GM23338 (cell line): ENCODE measurements around the gene MOB3B. TPM values are rescaled to one million over a fixed set of nuclear protein-coding genes. Genes with fewer than 3 reads are reported as not detected.

Experiments
- ATAC-seq: fragments of 200-7000 bp; cut with Tn5 transposase; 3 replicates; pipeline ENCODE4 v1.9.1; 2020
- DNase-seq: peaks from one replicate; pipeline ENCODE4 v3.0.0-alpha.2; 2015; ENCODE audit warnings: low spot score
- H2AFZ ChIP-seq: fragments of 200-600 bp; sonication (generic); 2 replicates; pipeline ENCODE4 v1.8.0; 2016; ENCODE audit warnings: antibody characterized with exemption, mild to moderate bottlenecking, moderate library complexity
- H3F3A ChIP-seq: fragments of 200-600 bp; sonication (generic); replicated peaks from 2 replicates; pipeline ENCODE4 v1.8.0; 2017; ENCODE audit warnings: antibody characterized with exemption, mixed run types, low read depth
- H3K27ac ChIP-seq: fragments of 200-600 bp; sonication (generic); 2 replicates; pipeline ENCODE4 v1.6.1; 2016; ENCODE audit warnings: low read depth
- H3K27me3 ChIP-seq: fragments of 200-600 bp; sonication (generic); 2 replicates; pipeline ENCODE4 v1.8.0; 2016; ENCODE audit warnings: mild to moderate bottlenecking, mixed run types, moderate library complexity; ENCODE audit not compliant: insufficient read depth
- H3K36me3 ChIP-seq: fragments of 200-600 bp; sonication (generic); 2 replicates; pipeline ENCODE4 v1.8.0; 2016; ENCODE audit warnings: mild to moderate bottlenecking; ENCODE audit not compliant: insufficient read depth
- H3K4me1 ChIP-seq: fragments of 200-600 bp; sonication (generic); 2 replicates; pipeline ENCODE4 v1.8.0; 2016; ENCODE audit warnings: mild to moderate bottlenecking, moderate library complexity; ENCODE audit not compliant: insufficient read depth
- H3K4me2 ChIP-seq: fragments of 200-600 bp; sonication (generic); 2 replicates; pipeline ENCODE4 v1.7.1; 2017; ENCODE audit warnings: mixed run types
- H3K4me3 ChIP-seq: fragments of 200-600 bp; sonication (generic); 2 replicates; pipeline ENCODE4 v1.6.1; 2016; ENCODE audit warnings: mixed run types
- H3K79me2 ChIP-seq: fragments of 200-600 bp; sonication (generic); replicated peaks from 2 replicates; pipeline ENCODE4 v1.8.0; 2017; ENCODE audit warnings: mild to moderate bottlenecking; ENCODE audit not compliant: insufficient read depth
- H3K9me2 ChIP-seq: fragments of 200-600 bp; sonication (generic); 2 replicates; pipeline ENCODE4 v1.8.0; 2017; ENCODE audit not compliant: insufficient read depth
- H4K20me1 ChIP-seq: fragments of 200-600 bp; sonication (generic); replicated peaks from 2 replicates; pipeline ENCODE4 v1.8.0; 2017; ENCODE audit warnings: mild to moderate bottlenecking; ENCODE audit not compliant: insufficient read depth
- H3K27ac Mint-ChIP-seq: 2 replicates; pipeline ENCODE4 v1.8.0; 2020; ENCODE audit warnings: inconsistent platforms, mild to moderate bottlenecking, moderate library complexity, mixed read lengths
- H3K27me3 Mint-ChIP-seq: 3 replicates; pipeline ENCODE4 v1.8.0; 2022; ENCODE audit warnings: low read depth, mild to moderate bottlenecking, moderate library complexity, mixed read lengths, inconsistent platforms; ENCODE audit not compliant: insufficient read depth, poor library complexity
- H3K36me3 Mint-ChIP-seq: 3 replicates; pipeline ENCODE4 v1.8.0; 2021; ENCODE audit warnings: low read depth, mild to moderate bottlenecking, inconsistent platforms, moderate library complexity, mixed read lengths
- H3K4me1 Mint-ChIP-seq: 3 replicates; pipeline ENCODE4 v1.8.0; 2020; ENCODE audit warnings: mild to moderate bottlenecking, inconsistent platforms, mixed read lengths
- H3K4me3 Mint-ChIP-seq: 3 replicates; pipeline ENCODE4 v1.8.0; 2021; ENCODE audit warnings: moderate library complexity, mild to moderate bottlenecking, inconsistent platforms, mixed read lengths
- H3K9me3 Mint-ChIP-seq: 3 replicates; pipeline ENCODE4 v1.8.0; 2020; ENCODE audit warnings: moderate library complexity, mild to moderate bottlenecking, inconsistent platforms, mixed read lengths
- CREB1 ChIP-seq: fragments of 250-450 bp; sonication (Bioruptor Pico); IDR thresholded peaks from 2 replicates; pipeline ENCODE4 v1.5.0; 2020; ENCODE audit warnings: low read depth, mild to moderate bottlenecking, moderate library complexity
- EZH2 ChIP-seq: fragments of 200-600 bp; sonication (generic); IDR thresholded peaks from one replicate; pipeline ENCODE4 v1.8.0; 2017; ENCODE audit warnings: antibody characterized with exemption, mild to moderate bottlenecking, low read depth; ENCODE audit not compliant: unreplicated experiment
- EZH2phosphoT487 ChIP-seq: fragments of 200-600 bp; sonication (generic); IDR thresholded peaks from one replicate; pipeline ENCODE4 v1.8.1; 2018; ENCODE audit warnings: antibody characterized with exemption; ENCODE audit not compliant: unreplicated experiment
- JUNB ChIP-seq: IDR thresholded peaks from one replicate; pipeline ENCODE4 v1.6.1; 2016; ENCODE audit warnings: antibody characterized with exemption; ENCODE audit not compliant: unreplicated experiment
- NANOG ChIP-seq: IDR thresholded peaks from 2 replicates; pipeline ENCODE4 v1.6.1; 2016; ENCODE audit warnings: antibody characterized with exemption, borderline replicate concordance
- POLR2AphosphoS5 ChIP-seq: IDR thresholded peaks from 2 replicates; pipeline ENCODE4 v1.6.1; 2016; ENCODE audit warnings: antibody characterized with exemption, low read depth
- STAT1 ChIP-seq: IDR thresholded peaks from one replicate; pipeline ENCODE4 v1.6.1; 2016; ENCODE audit warnings: antibody characterized with exemption; ENCODE audit not compliant: unreplicated experiment
- ZNF114 ChIP-seq: fragments of 250-450 bp; sonication (Bioruptor Pico); IDR thresholded peaks from 2 replicates; pipeline ENCODE4 v1.5.0; 2020; ENCODE audit warnings: mild to moderate bottlenecking, moderate library complexity
- ZNF331 ChIP-seq: fragments of 250-450 bp; sonication (Bioruptor Pico); IDR thresholded peaks from 2 replicates; pipeline ENCODE4 v1.5.0; 2020; ENCODE audit warnings: low read depth, mild to moderate bottlenecking, moderate library complexity
- polyA plus RNA-seq: library from polyadenylated mRNA; unstranded; fragments of >200 nt; fragmentation: Nextera tagmentation; extraction: Ambion mirVana; gene quantifications from 2 replicates; pipeline ENCODE4 v1.2.1, GENCODE V29; 2016
- total RNA-seq: library from RNA; depleted of rRNA; stranded (reverse); fragments of >200 nt; shearing (Covaris generic); gene quantifications from 2 replicates; pipeline ENCODE4 v1.2.3, GENCODE V29; 2014
- TF ChIP-seq, protein P1 (sequence below), 2 experiments: fragments of 200-600 bp in 1 of 2; sonication (generic) in 1 of 2; conservative IDR thresholded peaks; 2 replicates each; pipeline versions ENCODE4 v1.5.1 to v1.6.1; 2016 to 2017; ENCODE audit warnings: antibody characterized with exemption in 2 of 2, low read depth in 2 of 2, mild to moderate bottlenecking in 2 of 2, moderate library complexity in 1 of 2
- TF ChIP-seq, protein P2 (sequence below): IDR thresholded peaks from 2 replicates; pipeline ENCODE4 v1.6.1; 2016; ENCODE audit warnings: antibody characterized with exemption
- TF ChIP-seq, protein P3 (sequence below): IDR thresholded peaks from one replicate; pipeline ENCODE4 v1.6.1; 2018; ENCODE audit warnings: antibody characterized with exemption; ENCODE audit not compliant: unreplicated experiment
- TF ChIP-seq, protein P4 (sequence below): fragments of 250-450 bp; sonication (Bioruptor Pico); IDR thresholded peaks from 2 replicates; pipeline ENCODE4 v1.5.0; 2020; ENCODE audit warnings: mild to moderate bottlenecking, moderate library complexity

MOB3B gene
- total and polyA plus RNA-seq, 2 experiments from 2014 or later, result 7.6 to 12.1 TPM

DNA sequence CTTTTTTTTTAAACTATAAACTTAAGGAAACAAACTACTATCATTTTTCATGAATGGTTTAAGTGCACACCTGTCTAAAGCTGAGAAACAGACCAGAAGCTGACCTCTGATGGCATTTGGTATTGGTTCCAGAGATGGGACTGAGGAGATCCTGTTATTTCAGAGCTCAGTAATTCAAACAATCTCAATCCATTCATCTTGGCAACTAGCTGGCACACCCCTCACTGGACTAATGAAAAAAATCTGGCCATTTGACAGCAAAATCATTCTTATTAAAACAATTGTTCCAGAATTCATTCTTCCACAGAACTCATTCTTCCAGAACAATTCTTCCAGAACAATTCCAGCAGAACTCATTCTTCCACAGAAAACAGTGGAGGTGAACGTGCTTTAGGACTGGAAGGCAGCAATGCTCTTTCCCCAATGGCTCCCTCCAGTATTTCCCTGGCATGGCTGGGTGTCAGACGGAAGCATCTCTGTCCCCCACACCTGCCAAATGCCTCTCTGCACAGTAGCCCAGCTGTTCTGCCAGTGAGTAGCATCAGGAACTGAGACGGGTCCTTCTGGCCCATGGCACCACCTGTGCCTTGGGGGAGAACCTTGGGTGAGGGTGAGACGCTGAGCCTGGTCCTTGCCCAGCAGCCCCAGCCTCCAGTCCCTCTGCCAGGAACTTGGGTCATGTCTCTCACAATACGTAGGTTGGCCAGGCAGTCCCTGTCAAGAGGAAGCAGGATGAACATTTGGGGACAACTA, 145.2 kb downstream of the MOB3B start:
- no peaks in the 10 kb centered on the region for H3K36me3 Mint-ChIP-seq
- H3K9me3 Mint-ChIP-seq, result no peaks in the 10 kb centered on the region
- no peak for ATAC-seq
- no peak overlapping the region for H3K4me3 Mint-ChIP-seq
- Histone ChIP-seq H3F3A (no peaks in the 10 kb centered on the region), H3K4me3 (no peak overlapping the region), H3K27ac (no peak overlapping the region), H3K27me3 (no peaks in the 10 kb centered on the region), H3K4me2 (no peak overlapping the region), H3K36me3 (no peaks in the 10 kb centered on the region), H3K4me1 (peaks cover 8% of the 10 kb centered on the region), H3K79me2 (no peaks in the 10 kb centered on the region), H2AFZ (no peak overlapping the region), H4K20me1 (no peaks in the 10 kb centered on the region), H3K9me2 (no peaks in the 10 kb centered on the region)
- peaks cover 37% of the 10 kb centered on the region for H3K4me1 Mint-ChIP-seq
- DNase-seq, result no peak
- no peak overlapping the region for H3K27ac Mint-ChIP-seq
- no peaks in the 10 kb centered on the region for H3K27me3 Mint-ChIP-seq
- TF ChIP-seq, protein P1, sequence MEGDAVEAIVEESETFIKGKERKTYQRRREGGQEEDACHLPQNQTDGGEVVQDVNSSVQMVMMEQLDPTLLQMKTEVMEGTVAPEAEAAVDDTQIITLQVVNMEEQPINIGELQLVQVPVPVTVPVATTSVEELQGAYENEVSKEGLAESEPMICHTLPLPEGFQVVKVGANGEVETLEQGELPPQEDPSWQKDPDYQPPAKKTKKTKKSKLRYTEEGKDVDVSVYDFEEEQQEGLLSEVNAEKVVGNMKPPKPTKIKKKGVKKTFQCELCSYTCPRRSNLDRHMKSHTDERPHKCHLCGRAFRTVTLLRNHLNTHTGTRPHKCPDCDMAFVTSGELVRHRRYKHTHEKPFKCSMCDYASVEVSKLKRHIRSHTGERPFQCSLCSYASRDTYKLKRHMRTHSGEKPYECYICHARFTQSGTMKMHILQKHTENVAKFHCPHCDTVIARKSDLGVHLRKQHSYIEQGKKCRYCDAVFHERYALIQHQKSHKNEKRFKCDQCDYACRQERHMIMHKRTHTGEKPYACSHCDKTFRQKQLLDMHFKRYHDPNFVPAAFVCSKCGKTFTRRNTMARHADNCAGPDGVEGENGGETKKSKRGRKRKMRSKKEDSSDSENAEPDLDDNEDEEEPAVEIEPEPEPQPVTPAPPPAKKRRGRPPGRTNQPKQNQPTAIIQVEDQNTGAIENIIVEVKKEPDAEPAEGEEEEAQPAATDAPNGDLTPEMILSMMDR (conservative IDR thresholded peaks at IDR 0.05; ENCODE audit: low read depth in 2 of 2), result no peak
- TF ChIP-seq, protein P2, sequence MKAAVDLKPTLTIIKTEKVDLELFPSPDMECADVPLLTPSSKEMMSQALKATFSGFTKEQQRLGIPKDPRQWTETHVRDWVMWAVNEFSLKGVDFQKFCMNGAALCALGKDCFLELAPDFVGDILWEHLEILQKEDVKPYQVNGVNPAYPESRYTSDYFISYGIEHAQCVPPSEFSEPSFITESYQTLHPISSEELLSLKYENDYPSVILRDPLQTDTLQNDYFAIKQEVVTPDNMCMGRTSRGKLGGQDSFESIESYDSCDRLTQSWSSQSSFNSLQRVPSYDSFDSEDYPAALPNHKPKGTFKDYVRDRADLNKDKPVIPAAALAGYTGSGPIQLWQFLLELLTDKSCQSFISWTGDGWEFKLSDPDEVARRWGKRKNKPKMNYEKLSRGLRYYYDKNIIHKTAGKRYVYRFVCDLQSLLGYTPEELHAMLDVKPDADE, result no peak
- no peak for TF ChIP-seq EZH2phosphoT487
- TF ChIP-seq POLR2AphosphoS5, result no peak
- TF ChIP-seq ZNF331, result no peak
- no peak for TF ChIP-seq CREB1 (CRISPR knock-in tag)
- TF ChIP-seq JUNB, result no peak
- TF ChIP-seq ZNF114 (CRISPR knock-in tag), result no peak
- TF ChIP-seq, protein P3, sequence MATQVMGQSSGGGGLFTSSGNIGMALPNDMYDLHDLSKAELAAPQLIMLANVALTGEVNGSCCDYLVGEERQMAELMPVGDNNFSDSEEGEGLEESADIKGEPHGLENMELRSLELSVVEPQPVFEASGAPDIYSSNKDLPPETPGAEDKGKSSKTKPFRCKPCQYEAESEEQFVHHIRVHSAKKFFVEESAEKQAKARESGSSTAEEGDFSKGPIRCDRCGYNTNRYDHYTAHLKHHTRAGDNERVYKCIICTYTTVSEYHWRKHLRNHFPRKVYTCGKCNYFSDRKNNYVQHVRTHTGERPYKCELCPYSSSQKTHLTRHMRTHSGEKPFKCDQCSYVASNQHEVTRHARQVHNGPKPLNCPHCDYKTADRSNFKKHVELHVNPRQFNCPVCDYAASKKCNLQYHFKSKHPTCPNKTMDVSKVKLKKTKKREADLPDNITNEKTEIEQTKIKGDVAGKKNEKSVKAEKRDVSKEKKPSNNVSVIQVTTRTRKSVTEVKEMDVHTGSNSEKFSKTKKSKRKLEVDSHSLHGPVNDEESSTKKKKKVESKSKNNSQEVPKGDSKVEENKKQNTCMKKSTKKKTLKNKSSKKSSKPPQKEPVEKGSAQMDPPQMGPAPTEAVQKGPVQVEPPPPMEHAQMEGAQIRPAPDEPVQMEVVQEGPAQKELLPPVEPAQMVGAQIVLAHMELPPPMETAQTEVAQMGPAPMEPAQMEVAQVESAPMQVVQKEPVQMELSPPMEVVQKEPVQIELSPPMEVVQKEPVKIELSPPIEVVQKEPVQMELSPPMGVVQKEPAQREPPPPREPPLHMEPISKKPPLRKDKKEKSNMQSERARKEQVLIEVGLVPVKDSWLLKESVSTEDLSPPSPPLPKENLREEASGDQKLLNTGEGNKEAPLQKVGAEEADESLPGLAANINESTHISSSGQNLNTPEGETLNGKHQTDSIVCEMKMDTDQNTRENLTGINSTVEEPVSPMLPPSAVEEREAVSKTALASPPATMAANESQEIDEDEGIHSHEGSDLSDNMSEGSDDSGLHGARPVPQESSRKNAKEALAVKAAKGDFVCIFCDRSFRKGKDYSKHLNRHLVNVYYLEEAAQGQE, result no peak
- TF ChIP-seq, protein P4, sequence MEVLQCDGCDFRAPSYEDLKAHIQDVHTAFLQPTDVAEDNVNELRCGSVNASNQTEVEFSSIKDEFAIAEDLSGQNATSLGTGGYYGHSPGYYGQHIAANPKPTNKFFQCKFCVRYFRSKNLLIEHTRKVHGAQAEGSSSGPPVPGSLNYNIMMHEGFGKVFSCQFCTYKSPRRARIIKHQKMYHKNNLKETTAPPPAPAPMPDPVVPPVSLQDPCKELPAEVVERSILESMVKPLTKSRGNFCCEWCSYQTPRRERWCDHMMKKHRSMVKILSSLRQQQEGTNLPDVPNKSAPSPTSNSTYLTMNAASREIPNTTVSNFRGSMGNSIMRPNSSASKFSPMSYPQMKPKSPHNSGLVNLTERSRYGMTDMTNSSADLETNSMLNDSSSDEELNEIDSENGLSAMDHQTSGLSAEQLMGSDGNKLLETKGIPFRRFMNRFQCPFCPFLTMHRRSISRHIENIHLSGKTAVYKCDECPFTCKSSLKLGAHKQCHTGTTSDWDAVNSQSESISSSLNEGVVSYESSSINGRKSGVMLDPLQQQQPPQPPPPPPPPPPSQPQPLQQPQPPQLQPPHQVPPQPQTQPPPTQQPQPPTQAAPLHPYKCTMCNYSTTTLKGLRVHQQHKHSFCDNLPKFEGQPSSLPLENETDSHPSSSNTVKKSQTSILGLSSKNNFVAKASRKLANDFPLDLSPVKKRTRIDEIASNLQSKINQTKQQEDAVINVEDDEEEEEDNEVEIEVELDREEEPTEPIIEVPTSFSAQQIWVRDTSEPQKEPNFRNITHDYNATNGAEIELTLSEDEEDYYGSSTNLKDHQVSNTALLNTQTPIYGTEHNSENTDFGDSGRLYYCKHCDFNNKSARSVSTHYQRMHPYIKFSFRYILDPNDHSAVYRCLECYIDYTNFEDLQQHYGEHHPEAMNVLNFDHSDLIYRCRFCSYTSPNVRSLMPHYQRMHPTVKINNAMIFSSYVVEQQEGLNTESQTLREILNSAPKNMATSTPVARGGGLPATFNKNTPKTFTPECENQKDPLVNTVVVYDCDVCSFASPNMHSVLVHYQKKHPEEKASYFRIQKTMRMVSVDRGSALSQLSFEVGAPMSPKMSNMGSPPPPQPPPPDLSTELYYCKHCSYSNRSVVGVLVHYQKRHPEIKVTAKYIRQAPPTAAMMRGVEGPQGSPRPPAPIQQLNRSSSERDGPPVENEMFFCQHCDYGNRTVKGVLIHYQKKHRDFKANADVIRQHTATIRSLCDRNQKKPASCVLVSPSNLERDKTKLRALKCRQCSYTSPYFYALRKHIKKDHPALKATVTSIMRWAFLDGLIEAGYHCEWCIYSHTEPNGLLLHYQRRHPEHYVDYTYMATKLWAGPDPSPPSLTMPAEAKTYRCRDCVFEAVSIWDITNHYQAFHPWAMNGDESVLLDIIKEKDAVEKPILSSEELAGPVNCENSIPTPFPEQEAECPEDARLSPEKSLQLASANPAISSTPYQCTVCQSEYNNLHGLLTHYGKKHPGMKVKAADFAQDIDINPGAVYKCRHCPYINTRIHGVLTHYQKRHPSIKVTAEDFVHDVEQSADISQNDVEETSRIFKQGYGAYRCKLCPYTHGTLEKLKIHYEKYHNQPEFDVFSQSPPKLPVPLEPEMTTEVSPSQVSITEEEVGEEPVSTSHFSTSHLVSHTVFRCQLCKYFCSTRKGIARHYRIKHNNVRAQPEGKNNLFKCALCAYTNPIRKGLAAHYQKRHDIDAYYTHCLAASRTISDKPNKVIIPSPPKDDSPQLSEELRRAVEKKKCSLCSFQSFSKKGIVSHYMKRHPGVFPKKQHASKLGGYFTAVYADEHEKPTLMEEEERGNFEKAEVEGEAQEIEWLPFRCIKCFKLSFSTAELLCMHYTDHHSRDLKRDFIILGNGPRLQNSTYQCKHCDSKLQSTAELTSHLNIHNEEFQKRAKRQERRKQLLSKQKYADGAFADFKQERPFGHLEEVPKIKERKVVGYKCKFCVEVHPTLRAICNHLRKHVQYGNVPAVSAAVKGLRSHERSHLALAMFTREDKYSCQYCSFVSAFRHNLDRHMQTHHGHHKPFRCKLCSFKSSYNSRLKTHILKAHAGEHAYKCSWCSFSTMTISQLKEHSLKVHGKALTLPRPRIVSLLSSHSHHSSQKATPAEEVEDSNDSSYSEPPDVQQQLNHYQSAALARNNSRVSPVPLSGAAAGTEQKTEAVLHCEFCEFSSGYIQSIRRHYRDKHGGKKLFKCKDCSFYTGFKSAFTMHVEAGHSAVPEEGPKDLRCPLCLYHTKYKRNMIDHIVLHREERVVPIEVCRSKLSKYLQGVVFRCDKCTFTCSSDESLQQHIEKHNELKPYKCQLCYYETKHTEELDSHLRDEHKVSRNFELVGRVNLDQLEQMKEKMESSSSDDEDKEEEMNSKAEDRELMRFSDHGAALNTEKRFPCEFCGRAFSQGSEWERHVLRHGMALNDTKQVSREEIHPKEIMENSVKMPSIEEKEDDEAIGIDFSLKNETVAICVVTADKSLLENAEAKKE (CRISPR knock-in tag), result no peak
- no peak for TF ChIP-seq STAT1
- TF ChIP-seq NANOG, result no peak
- TF ChIP-seq EZH2, result no peak
